ENCODE results near the gene LMO1. TPM values are rescaled to one million over a fixed set of nuclear protein-coding genes. Genes with fewer than 3 reads are reported as not detected.

Gene LMO1
- total and polyA plus RNA-seq, 2 of the 13 experiments (the other 11 are each of a cell fraction or from before 2014, with no cell fraction given): not detected

- WGBS (ENCODE audit: low lambda C conversion rate): 7% methylated on average over 3 of the region's 6 CpGs
- CTCF ChIA-PET (ENCODE audit: low intra/inter-chr PET ratio, low total read pairs): interaction anchor here (1.4 kb wide), 1 partner anchor 319 kb away, joined by 5 read pairs; no protein-coding TSS in a partner anchor
- no peaks in the 10 kb centered on the region for H3K79me2 ChIP-seq (ENCODE audit: insufficient read depth, low read length)
- FAIRE-seq (no peak), ATAC-seq (peak; percentile 69), DNase-seq (ENCODE audit: low spot score) (no peak)
- H2AFZ ChIP-seq (ENCODE audit: low read length): no peak overlapping the region
- H3K4me3 ChIP-seq (replicated peaks in 1 of 3; ENCODE audit: insufficient read depth in 1 of 3, low read depth in 2 of 3, low read length in 3 of 3): no peak overlapping the region
- no peaks in the 10 kb centered on the region for H3K4me1 ChIP-seq (ENCODE audit: insufficient read depth, low read length)
- BruUV-seq (replicated peaks): no TSS peak
- peaks cover 3 to 49% of the 10 kb centered on the region in 2 experiments for H3K27me3 ChIP-seq (ENCODE audit: control insufficient read depth in 1 of 2, insufficient read depth in 2 of 2, low read length in 2 of 2)
- H3K4me2 ChIP-seq (ENCODE audit: low read depth, low read length): no peak overlapping the region
- no peaks in the 10 kb centered on the region for H4K20me1 ChIP-seq (ENCODE audit: insufficient read depth, low read length)
- no peak overlapping the region for H3K27ac ChIP-seq (ENCODE audit: extremely low read length, insufficient read depth, low read length)
- H3K9me3 ChIP-seq (ENCODE audit: low read length): no peaks in the 10 kb centered on the region
- H3K36me3 ChIP-seq (replicated peaks in 1 of 2; ENCODE audit: control insufficient read depth in 1 of 2, insufficient read depth in 2 of 2, low read length in 2 of 2): no peaks in the 10 kb centered on the region
- POLR2A ChIA-PET: no interaction called here
- 0 out of 2 replicates have a peak, but pooled peaks have one; percentile 12 for TF ChIP-seq RAD21 (CRISPR knock-in tag; IDR thresholded peaks at IDR 0.05)
- peak; percentile 39 for TF ChIP-seq STAG1 (CRISPR knock-in tag; IDR thresholded peaks at IDR 0.05)
- TF ChIP-seq PBX3 (CRISPR knock-in tag; IDR thresholded peaks at IDR 0.05; ENCODE audit: borderline replicate concordance): no peak
- no peak for TF ChIP-seq RAD51 (IDR thresholded peaks at IDR 0.05; ENCODE audit: borderline replicate concordance)
- no peak for TF ChIP-seq NFRKB (IDR thresholded peaks at IDR 0.05)
- no peak for TF ChIP-seq PRDM4 (CRISPR knock-in tag; IDR thresholded peaks at IDR 0.05; ENCODE audit: borderline replicate concordance)
- TF ChIP-seq CTCF (CRISPR knock-in tag; IDR thresholded peaks at IDR 0.05): peak; percentile 63
- intact Hi-C loops (cut with micrococcal nuclease; ENCODE audit: unreplicated experiment) (no loop called here), in situ Hi-C loops (cut with HindIII; ENCODE audit: extremely low pct_ligation_motif_present, low pct_unique_long_range_greater_than_20kb) (no loop called here)
- no peak overlapping the region for H3K9ac ChIP-seq (ENCODE audit: insufficient read depth, low read depth, low read length)
These were observed 16.4 kb downstream of the LMO1 start for GRCh38 chr11:8247312-8247711.

All from HepG2 (cell line).